Measurements from ENCODE around the gene OR6A2. TPM values are rescaled to one million over a fixed set of nuclear protein-coding genes. Genes with fewer than 3 reads are reported as not detected.

Gene OR6A2
- total RNA-seq, 1 donor from 2014 or later, result not detected

GRCh38 chr11:6828103-6828502 is 28.6 kb upstream of the OR6A2 start:
- TF ChIP-seq CTCF (conservative IDR thresholded peaks at IDR 0.05; ENCODE audit: low read depth, low read length), result no peak

GRCh38 chr11:6825231-6825744 is 25.8 kb upstream of the OR6A2 start:
- no peak for TF ChIP-seq CTCF (conservative IDR thresholded peaks at IDR 0.05; ENCODE audit: low read depth, low read length)
- H3K4me3 ChIP-seq (ENCODE audit: low read depth, low read length), result no peak overlapping the region
- no peak for DNase-seq (ENCODE audit: low read depth)

More at GRCh38 chr11:6828103-6828502, 28.6 kb upstream of the OR6A2 start:
- no peak overlapping the region for H3K4me3 ChIP-seq (ENCODE audit: low read depth, low read length)
- DNase-seq (ENCODE audit: low read depth), result no peak

- no peak for TF ChIP-seq CTCF (conservative IDR thresholded peaks at IDR 0.05; ENCODE audit: low read depth, low read length)
- DNase-seq (ENCODE audit: low read depth), result no peak
- no peak overlapping the region for H3K4me3 ChIP-seq (ENCODE audit: low read depth, low read length)
Observed at GRCh38 chr11:6824136-6824823, 24.8 kb upstream of the OR6A2 start.

- no peak overlapping the region for H3K4me3 ChIP-seq (ENCODE audit: low read depth, low read length)
- no peak for DNase-seq (ENCODE audit: low read depth)
- TF ChIP-seq CTCF (conservative IDR thresholded peaks at IDR 0.05; ENCODE audit: low read depth, low read length), result no peak
Observed at GRCh38 chr11:6818967-6819366, 19.5 kb upstream of the OR6A2 start.

GRCh38 chr11:6817694-6818093 is 18.2 kb upstream of the OR6A2 start:
- TF ChIP-seq CTCF (conservative IDR thresholded peaks at IDR 0.05; ENCODE audit: low read depth, low read length), result no peak
- no peak overlapping the region for H3K4me3 ChIP-seq (ENCODE audit: low read depth, low read length)
- DNase-seq (ENCODE audit: low read depth), result no peak

- no peak for TF ChIP-seq CTCF (conservative IDR thresholded peaks at IDR 0.05; ENCODE audit: low read depth, low read length)
- DNase-seq (ENCODE audit: low read depth), result peak; percentile 26
- no peak overlapping the region for H3K4me3 ChIP-seq (ENCODE audit: low read depth, low read length)
Observed at GRCh38 chr11:6813656-6814055, 14.2 kb upstream of the OR6A2 start.
